IPS DF 4.7 (cell line): ENCODE data around the gene ABTB2.

Experiments used
- DNase-seq: peaks from one replicate; pipeline ENCODE4 v3.0.0-alpha.2; 2013; ENCODE audit warnings: low spot score; ENCODE audit errors: extremely low read depth

ABTB2 gene

DNA sequence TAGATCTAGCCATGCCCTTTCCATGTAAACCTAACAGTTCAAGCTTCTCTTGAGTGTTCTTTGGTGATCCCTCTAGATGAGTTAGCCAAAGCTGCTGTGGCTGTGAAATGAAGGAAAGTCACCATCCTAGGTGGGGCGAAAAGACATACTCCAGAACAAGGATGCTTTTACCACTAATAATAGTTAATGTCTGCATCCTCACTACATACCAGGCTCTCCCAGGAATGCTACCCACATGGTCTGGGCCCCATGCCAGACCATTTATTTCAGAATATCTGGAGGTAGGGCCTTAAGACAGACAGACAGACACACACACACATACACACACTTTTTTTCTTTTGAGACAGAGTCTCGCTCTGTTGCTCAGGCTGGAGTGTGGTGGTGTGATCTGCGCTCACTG lies 14.7 kb downstream of the ABTB2 start:
- DNase-seq = no peak

DNA sequence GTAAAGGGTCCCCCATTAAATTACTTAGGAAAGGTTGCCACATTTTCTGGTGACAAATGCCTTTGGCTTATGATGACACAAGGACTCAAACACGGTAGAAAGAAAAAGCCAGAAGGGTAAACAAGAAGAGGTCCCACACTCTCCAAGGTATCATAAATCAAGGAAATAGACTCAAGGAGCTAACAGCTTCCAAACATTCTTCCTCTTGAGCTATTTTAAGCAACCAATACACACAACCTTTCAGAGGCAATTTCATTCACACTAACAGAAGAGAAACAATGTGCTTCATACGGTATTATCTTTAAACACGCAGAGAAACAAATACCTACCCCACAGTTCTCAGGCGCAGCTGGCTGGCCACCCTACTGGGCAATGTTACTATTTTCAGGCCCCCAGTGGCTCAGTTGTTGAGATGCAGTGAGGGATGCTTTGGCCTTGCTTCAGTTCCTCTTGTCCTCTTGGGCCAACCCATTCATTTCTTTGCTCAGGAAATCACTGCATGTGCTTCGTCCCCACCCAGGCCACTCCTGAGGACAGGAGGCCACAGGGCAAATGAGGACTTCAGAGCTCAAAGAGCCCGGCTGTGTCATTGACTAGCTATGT lies 15.8 kb downstream of the ABTB2 start:
- DNase-seq = no peak

DNA sequence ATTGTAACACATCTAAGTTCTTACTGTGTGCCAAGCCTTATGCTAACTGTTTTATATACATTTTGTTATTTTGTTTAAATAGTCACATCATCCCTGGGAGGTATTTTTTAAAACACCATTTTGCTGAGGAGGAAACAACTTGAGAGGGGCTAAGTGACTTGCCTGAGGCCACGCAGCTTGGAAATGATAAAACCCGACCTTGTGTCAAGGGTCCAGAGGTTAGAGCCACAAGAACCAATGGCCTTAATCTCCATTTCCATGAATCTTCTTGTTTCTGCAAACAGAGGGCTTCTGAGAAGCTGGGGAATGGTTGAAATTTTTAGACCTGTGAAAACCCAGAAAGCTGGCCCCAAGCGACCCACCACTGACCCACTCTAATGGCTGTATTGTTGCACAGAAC lies 16.7 kb downstream of the ABTB2 start:
- DNase-seq = no peak

DNA sequence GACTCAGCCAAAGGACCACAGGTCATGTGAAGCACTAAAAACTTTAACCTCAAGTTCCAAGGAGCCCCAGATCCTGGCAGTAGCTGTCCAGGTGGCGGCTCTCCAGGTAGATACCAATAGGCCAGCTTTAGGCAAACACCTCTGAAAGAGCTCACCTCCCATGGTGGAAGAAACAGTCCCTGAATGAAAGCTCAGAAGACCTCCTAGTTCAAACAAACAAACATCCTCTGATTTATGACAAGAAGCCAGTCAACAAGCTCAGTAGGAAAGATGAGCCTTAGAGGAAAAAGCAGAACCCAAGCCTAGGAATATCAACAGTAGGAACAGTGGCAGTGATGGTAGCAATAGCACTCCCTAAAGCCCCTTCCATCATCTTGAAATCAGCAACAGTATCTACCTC lies 17.2 kb downstream of the ABTB2 start:
- DNase-seq = no peak

DNA sequence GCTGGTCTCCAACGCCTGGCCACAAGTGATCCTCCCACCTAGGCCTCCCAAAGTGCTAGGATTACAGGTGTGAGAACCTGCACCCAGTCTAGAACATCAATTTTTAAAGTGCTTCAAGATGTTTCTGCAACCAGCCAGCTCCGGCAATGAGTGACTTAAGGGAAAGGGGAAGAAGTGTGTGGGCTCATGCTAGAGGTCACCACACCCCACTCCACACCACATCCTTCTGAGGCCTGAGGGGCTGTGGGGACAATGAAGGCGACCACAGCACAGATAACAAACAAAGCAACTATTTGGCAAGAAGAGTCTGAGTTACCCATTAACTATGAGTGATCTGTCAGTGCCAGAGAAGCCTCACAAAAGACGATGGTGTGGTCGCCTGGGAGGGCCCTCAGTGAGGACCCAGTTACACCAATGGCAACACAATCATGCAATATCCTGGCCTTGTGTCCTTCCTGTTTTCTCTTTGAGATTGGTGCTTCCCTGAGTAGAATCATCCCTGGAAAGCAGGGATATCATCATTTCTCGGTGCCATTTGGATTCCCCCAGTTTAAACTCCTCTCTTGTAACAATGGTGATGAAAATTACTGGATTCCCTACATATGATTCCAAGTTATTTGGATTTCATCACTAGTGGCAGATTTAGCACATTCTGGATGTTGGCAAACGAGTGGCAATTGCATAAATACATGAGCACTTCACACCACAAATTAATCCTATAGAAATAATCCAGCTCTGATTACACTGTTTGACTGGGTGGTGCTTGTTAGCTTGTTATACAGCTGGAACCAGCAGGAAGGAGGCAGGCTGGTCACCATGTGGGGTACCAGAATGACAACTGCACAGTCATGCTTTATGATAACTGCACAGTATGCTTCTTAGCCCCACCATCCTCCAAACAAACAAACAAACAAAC lies 18.4 kb downstream of the ABTB2 start:
- DNase-seq = no peak

DNA sequence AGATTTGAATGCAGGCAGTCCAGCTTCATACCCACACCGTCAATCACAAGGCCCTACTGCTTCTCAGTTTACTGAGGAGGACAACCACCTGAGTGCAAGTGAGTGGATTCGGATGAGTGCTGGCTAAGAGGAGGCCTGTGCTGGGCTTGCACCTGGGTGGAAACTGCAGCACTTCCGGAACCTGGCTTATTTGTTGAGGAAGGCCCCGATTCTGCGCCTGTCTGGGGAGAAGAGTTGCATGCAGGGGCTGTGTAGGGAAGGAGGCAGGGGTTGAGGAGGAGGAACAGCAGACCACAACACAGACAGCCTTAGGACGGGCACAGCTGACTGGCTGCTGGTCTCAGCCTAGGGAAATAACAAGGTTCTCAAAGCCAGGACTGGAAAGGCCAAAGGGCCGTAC lies 20.8 kb downstream of the ABTB2 start:
- no peak for DNase-seq

DNA sequence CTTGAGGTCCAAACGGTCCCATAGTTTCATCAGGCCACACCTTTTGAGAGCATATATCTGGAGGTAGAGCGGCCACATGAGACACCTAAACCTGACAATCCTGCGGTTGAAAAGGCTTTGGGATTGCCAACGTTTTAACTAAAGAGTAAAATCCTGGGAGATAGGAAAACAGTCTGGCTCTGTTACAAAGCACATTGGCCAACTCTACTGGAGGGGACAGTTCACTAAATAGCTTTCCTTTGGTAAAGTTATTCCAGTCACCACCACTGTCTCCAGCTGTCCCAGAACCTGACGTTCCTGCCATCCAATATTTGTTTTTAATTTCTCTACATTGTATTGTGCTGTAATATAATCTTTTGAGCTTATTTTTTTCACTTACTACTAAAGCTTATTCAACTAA lies 22.0 kb downstream of the ABTB2 start:
- no peak for DNase-seq

DNA sequence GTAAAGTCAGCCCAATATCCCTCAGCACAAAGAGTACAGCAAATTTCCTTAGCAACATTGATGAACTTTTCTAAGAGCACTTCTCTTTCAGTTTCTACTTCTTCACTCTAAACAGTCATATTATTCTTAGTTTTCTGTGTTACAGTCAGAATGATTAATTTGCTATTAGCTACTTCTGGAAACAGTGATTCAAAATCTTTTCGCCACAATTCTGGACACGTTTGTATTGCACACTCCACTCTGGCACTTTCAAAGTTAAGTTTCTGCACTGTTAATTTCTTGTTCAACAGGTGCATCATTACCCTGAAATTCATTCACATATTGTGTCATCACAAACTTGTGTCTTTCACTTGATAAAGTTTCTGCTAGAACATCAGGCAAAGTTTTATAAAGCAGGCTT lies 22.5 kb downstream of the ABTB2 start:
- DNase-seq = no peak

DNA sequence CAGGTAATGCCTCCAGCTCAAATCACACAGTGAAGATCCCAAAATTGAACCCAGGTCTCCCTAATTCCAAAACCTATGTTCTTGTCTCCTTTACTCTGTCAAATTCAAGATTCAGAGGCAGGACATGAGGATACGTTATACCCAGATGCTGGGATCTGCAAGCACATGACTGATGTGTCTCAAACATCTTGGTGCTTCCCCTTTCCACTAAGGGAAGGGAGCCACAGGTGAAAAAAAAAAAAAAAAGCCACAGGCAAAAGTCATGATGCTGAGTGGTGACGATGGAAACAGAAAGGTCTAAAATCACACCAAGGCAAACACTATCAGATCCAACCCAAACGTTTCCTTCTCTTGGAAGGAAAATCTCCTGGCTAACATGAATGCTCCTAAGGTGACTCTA lies 24.0 kb downstream of the ABTB2 start:
- no peak for DNase-seq

DNA sequence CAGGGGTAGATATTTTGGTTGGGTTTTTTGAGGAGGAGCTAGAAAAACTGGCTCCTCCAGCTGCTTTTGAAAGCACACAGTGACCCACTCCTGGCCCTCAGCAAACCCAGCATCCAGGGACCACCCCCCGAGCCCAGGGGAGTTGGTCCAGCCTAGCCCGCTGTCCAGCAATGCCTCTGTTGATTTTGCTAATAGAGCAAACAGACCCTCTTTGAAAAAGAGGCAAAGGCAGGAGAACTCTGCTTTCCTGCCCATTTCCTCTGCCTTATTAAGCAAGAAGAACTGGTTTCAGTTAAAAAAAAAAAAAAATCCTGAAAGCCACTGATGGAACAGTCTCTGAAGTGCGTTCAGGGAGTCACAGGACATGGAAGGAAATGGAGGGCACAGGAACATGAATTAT lies 25.3 kb downstream of the ABTB2 start:
- DNase-seq = no peak

DNA sequence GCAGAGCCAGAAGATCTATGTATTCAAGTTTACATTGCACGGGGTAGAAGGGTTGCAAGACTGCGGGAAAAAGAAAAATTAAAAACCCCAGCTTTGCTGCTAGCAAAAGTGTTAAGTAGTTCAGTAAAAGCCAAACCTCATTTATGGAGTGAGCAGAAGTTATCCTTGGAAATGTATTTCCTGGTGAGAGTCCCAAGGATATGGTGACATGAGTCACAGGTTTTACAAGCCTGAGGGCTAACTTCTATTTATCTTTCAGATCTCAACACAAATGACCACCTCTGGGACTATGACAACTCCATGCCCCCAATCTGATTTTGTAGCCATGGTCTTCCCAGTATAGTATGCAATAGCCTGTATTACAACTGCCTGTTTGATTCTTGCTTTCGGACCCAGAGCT lies 26.1 kb downstream of the ABTB2 start:
- no peak for DNase-seq

DNA sequence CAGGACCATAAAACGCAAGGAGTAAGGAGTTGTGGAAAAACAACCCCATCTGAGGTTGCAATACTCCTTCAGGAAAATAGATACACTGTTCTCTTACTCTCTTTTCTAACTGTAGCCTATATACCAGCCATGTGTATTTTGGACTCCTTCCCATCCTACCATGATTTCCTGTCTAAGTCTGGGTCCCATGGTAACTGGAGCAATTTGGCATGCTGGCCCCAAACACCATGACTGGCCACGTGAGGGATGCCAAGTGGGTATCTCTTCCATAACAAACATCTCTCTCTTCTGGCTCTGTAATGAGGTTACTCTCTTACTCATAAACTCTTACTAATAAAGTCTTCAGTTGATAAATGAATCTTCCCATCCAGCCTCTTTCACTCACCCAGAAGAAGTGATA lies 26.5 kb downstream of the ABTB2 start:
- no peak for DNase-seq

DNA sequence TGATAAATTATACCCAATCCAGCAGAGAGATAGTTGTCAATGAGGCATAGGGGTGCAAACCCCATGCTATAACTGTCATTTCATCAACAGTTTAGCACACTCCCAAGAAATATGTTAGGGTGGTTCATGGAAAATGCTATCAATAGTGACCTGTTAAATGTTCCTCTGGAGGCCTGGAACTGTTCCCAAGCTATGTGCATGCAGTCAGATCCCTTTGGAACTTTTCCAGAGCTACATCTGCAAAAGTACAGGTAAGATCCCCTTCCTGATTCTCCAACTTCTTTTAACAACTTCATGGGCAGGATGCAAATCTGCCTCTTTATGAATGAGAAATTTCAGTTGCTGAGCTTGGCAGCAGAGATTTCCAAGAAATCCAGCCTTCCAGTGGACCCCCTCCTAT lies 27.2 kb downstream of the ABTB2 start:
- no peak for DNase-seq

DNA sequence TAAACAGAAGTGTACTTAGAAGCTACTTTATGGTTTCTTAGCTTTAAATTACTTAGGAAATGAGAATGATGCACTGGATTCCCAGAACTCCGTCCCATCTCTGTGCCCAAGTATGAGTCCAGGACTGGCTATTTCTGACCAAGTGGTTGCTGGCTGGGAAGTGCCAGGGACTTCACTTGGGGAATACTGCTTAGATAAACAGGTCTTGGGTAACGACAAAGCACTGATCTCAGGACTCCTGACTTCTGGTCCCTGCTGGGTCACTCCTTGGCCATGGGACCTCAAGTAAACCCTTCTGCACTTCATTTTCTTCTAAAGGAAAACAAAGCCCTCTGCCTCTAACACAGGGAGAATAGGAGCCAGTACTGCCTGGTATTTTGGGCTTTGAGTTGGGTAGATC lies 27.9 kb downstream of the ABTB2 start:
- DNase-seq = no peak

DNA sequence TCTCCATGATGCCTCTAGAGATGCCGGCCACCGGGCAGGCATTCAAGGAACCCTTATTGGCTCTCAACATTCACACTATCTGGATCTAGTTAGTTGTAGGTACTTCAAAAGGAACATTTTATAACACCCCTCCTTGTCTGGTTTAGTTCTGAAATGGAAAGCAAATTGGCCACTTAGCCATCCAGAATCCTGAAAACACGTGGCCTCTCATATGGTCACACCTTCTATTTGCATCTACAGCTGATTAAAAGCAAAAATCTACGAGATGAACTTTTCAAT lies 29.2 kb downstream of the ABTB2 start:
- no peak for DNase-seq

DNA sequence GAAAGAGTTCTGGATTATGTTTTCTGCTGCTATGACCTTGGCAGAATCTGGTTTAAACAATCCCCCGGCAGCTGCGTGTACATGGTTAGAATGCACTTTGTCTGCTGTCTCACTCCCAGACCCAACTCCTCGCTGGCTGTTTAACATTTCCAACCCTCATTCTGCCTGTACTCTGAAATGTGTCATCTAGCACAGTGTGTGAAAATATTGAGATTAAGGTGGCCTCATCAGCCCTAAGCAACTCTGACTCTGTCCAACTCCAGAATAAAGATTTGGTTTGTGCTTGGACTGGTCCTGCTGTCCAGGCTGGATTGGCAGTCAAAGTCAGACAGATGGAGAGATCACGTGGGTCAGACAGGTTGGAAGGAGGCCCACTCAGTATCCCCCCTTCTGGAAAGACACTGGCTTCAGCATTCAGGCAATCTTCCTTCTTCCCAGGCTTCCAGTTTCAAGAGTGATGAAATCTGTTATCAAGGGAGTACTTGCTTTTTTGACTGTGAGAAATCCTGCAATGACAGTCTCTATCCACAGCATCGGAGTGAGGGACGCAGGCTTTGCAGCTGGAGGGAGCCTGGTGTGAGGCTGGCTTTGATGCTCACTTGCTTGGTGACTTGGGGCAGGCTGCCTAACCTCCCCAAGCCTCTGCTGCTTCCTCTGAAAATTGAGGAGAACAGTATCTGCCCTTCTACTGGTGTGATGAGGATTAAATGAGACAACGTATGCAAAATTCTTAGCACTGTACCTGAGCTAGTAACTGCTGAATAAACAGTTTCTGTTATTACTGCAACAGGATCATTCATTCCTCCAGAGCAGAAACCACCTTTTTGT lies 29.8 kb downstream of the ABTB2 start:
- no peak for DNase-seq

DNA sequence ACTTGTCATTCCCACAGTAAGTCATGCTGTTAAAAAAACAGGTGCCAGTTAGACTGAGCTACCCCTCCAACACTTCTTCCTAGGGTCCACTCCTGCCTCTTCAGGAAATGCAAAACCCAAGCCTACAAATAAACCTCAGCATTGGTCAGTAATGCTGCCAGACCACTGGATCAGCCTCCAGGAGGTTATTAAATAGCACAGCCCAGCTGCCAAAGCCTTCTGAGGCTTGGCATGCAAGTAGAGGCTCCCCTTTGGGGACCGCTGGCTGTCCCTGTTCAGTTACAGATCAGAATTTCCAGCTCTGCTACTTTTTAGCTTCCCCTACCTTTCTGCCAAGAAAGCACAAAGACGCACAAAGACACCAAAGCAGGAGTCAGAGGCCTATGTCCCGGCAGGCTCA lies 33.3 kb downstream of the ABTB2 start:
- no peak for DNase-seq

DNA sequence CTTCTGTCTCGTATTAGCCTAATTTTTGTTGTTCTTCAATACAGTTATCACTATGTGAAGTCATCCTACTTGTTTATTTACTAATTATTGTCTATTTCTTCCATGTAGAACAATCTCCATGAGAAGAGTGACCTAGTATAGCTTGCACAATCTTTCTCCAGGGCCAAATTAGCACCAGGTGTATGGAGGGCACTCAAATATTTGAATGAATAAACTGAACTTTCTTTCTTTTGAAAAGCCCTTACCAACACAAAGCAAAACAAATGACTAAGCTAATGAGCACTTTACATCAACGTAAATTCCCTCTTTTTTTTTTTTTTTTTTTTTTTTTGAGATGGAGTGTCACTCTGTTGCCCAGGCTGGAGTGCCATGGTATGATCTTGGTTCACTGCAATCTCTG lies 34.2 kb downstream of the ABTB2 start:
- DNase-seq = no peak

DNA sequence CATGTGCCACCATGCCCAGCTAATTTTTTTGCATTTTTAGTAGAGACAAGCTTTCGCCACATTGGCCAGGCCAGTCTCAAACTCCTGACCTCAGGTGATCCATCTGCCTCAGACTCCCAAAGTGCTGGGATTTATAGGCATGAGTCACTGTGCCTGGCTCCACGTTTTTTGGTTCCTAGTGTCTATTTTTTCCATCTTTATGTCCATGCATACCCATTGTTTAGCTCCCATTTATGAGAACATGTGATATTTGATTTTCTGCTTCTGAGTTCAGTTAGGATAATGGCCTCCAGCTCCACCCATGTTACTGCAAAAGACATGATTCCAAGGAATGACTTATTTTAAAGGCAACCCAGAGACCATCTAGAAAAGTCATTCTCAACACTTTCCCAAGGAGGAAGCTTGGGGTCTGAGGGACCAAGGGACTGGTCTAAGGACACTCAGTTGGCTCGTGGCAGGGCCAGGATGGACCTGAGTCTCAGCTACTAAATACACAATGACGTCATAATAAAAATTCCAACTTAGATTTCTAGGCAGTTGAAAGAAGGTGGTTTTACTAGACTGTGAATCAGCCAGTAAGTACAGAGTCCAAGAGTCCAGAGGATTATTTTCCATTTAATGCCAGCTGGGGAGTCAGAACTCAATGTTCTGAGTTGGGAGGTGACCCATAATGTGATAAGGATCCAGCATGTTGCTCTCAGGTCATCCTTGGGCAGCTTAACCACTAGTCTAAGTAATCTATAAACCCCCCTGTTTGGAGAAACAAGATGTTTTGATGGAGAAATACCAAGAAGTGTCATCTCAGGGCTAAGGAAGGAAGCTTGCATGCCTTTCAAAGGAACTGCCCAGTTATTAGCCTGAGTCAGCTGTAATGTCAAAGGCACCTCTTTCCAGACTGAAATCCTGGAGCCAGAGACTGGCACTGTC lies 39.4 kb downstream of the ABTB2 start:
- no peak for DNase-seq

DNA sequence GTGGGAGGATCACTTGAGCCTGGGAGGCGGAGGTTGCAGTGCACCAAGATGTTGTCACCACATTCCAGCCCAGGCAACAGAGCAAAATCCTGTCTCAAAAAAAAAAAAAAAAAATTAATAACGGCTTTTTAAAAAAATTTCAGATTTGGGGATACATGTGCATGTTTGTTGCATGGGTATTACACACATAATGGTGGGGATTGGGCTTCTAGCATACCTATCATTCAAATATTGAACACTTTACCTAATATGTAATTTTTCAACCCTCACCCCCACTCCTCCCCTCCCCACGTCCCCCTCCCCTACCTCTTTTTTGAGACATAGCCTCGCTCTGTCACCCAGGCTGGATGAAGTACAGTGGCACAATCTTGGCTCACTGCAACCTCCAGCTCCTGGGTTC lies 40.1 kb downstream of the ABTB2 start:
- DNase-seq = no peak

DNA sequence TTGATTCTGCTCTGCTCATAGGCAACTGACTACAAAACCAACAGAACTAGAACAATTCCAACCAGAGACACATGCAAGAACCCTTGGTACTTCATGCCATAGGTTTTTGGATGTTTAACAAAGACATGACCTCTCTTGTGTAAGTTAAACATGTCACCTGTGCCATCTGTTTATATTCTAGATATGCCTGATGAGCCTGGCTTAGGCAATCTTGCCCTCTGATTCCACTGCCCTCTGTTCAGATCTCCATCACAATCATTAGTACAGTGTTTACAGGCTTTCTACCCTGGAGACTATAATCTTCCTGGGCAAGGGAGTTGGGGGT lies 40.8 kb downstream of the ABTB2 start:
- DNase-seq = no peak
